ENCODE results near the gene USP5. TPM values are rescaled to one million over a fixed set of nuclear protein-coding genes. Genes with fewer than 3 reads are reported as not detected.

USP5 gene
- polyA plus RNA-seq, 1 donor from 2014 or later = 130 TPM

DNA sequence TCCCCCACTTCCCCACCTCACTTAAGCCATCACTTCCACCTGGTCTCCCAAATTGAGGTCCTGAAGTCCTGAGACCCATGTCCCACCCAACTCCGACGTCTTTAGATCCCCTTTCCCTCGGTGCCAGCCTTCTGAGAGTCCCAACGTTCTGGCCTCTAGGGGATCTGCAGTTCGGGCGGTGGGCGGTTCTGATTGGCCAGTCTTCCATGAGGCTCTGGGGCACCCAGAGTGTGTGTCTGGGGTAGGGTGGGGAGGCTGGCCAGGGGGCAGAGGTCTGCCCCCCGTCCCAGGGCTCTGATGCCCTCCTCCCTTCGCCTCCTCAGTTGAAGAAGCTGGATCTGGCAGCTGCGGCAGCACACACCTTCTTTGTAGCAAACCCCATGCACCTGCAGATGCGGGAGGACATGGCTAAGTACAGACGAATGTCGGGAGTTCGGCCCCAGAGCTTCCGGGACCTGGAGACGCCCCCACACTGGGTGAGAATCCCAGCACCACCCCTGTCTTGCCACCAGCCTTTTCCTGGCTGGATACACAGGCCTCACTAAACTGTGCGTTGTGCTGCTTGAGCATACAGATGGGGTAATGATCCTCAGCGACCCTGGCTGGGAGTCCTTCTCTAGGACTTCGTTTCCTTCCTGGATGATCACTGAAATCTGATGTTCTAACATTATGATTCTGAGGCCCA, 22.3 kb upstream of the USP5 start:
- H3K4me3 ChIP-seq (ENCODE audit: low read length) = peak overlapping the region; percentile 99
- H3K4me2 ChIP-seq (ENCODE audit: low read length) = peak overlapping the region; percentile 99
- H3K27ac ChIP-seq (ENCODE audit: low read length) = peak overlapping the region; percentile 94
- no peaks in the 10 kb centered on the region for H4K20me1 ChIP-seq (ENCODE audit: insufficient read depth)
- H3K27me3 ChIP-seq (ENCODE audit: insufficient read depth, low read depth, low read length) = no peaks in the 10 kb centered on the region
- peaks cover 8% of the 10 kb centered on the region for H3F3A ChIP-seq (ENCODE audit: insufficient read depth, low read length, poor library complexity, severe bottlenecking)
- no peaks in the 10 kb centered on the region for H3K9me2 ChIP-seq (ENCODE audit: insufficient read depth, low read length)
- peak overlapping the region; percentile 95 for H3K9ac ChIP-seq (ENCODE audit: low read length)
- H3K36me3 ChIP-seq (ENCODE audit: insufficient read depth, low read length) = no peaks in the 10 kb centered on the region
- no peaks in the 10 kb centered on the region for H3K9me3 ChIP-seq (ENCODE audit: low read length)
- H3K79me2 ChIP-seq (replicated peaks; ENCODE audit: insufficient read depth, low read length) = peaks cover 17% of the 10 kb centered on the region
- TF ChIP-seq SMC3 (conservative IDR thresholded peaks at IDR 0.05; ENCODE audit: poor library complexity) (no peak), TAF1 (IDR thresholded peaks at IDR 0.05; ENCODE audit: low read depth) (peak; percentile 6), EP300 (conservative IDR thresholded peaks at IDR 0.05; ENCODE audit: poor library complexity, severe bottlenecking) (no peak)
- TF ChIP-seq, protein P1, sequence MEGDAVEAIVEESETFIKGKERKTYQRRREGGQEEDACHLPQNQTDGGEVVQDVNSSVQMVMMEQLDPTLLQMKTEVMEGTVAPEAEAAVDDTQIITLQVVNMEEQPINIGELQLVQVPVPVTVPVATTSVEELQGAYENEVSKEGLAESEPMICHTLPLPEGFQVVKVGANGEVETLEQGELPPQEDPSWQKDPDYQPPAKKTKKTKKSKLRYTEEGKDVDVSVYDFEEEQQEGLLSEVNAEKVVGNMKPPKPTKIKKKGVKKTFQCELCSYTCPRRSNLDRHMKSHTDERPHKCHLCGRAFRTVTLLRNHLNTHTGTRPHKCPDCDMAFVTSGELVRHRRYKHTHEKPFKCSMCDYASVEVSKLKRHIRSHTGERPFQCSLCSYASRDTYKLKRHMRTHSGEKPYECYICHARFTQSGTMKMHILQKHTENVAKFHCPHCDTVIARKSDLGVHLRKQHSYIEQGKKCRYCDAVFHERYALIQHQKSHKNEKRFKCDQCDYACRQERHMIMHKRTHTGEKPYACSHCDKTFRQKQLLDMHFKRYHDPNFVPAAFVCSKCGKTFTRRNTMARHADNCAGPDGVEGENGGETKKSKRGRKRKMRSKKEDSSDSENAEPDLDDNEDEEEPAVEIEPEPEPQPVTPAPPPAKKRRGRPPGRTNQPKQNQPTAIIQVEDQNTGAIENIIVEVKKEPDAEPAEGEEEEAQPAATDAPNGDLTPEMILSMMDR (IDR thresholded peaks at IDR 0.05; ENCODE audit: poor library complexity, severe bottlenecking) = peak; percentile 57
- H2AFZ ChIP-seq (ENCODE audit: low read depth, low read length) = peak overlapping the region; percentile 23

DNA sequence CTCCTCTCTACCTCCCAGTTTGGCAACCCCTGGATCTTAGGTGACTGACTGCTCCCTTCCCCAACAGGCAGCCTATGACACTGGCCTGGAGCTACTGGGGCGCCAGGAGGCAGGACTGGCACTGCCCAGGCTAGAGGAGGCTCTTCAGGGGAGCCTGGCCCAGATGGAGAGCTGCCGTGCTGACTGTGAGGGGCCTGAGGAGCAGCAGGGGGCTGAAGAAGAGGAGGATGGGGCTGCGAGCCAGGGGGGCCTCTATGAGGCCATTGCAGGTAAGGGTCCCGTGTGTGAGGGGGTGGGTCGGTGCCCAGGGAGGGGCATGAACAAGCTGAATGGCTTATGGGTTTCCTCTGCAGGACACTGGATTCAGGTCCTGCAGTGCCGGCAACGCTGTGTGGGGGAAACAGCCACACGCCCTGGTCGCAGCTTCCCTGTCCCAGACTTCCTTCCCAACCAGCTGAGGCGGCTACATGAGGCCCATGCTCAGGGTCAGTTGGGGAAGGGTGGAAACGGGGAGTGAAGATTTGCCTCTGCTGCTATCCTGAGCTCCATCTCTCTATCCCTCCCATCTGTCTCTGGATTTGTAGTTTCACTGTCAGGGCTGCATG, 21.6 kb upstream of the USP5 start:
- Histone ChIP-seq H3K9me3 (ENCODE audit: low read length) (no peaks in the 10 kb centered on the region), H3K36me3 (ENCODE audit: insufficient read depth, low read length) (no peaks in the 10 kb centered on the region), H4K20me1 (ENCODE audit: insufficient read depth) (no peaks in the 10 kb centered on the region), H3K4me3 (ENCODE audit: low read length) (peak overlapping the region; percentile 99), H3K9me2 (ENCODE audit: insufficient read depth, low read length) (no peaks in the 10 kb centered on the region), H3K4me2 (ENCODE audit: low read length) (no peak overlapping the region), H3K79me2 (replicated peaks; ENCODE audit: insufficient read depth, low read length) (peaks cover 17% of the 10 kb centered on the region), H3K9ac (ENCODE audit: low read length) (peak overlapping the region; percentile 95), H3F3A (ENCODE audit: insufficient read depth, low read length, poor library complexity, severe bottlenecking) (peaks cover 5% of the 10 kb centered on the region), H3K27ac (ENCODE audit: low read length) (no peak overlapping the region), H3K27me3 (ENCODE audit: insufficient read depth, low read depth, low read length) (no peaks in the 10 kb centered on the region), H2AFZ (ENCODE audit: low read depth, low read length) (no peak overlapping the region)
- TF ChIP-seq, protein P2, sequence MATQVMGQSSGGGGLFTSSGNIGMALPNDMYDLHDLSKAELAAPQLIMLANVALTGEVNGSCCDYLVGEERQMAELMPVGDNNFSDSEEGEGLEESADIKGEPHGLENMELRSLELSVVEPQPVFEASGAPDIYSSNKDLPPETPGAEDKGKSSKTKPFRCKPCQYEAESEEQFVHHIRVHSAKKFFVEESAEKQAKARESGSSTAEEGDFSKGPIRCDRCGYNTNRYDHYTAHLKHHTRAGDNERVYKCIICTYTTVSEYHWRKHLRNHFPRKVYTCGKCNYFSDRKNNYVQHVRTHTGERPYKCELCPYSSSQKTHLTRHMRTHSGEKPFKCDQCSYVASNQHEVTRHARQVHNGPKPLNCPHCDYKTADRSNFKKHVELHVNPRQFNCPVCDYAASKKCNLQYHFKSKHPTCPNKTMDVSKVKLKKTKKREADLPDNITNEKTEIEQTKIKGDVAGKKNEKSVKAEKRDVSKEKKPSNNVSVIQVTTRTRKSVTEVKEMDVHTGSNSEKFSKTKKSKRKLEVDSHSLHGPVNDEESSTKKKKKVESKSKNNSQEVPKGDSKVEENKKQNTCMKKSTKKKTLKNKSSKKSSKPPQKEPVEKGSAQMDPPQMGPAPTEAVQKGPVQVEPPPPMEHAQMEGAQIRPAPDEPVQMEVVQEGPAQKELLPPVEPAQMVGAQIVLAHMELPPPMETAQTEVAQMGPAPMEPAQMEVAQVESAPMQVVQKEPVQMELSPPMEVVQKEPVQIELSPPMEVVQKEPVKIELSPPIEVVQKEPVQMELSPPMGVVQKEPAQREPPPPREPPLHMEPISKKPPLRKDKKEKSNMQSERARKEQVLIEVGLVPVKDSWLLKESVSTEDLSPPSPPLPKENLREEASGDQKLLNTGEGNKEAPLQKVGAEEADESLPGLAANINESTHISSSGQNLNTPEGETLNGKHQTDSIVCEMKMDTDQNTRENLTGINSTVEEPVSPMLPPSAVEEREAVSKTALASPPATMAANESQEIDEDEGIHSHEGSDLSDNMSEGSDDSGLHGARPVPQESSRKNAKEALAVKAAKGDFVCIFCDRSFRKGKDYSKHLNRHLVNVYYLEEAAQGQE (IDR thresholded peaks at IDR 0.05; ENCODE audit: borderline replicate concordance) = no peak
- TF ChIP-seq TAF1 (IDR thresholded peaks at IDR 0.05; ENCODE audit: low read depth) (no peak), POLR2AphosphoS5 (IDR thresholded peaks at IDR 0.05) (no peak), RAD21 (conservative IDR thresholded peaks at IDR 0.05) (no peak), EP300 (conservative IDR thresholded peaks at IDR 0.05; ENCODE audit: poor library complexity, severe bottlenecking) (no peak), EZH2 (IDR thresholded peaks at IDR 0.05; ENCODE audit: borderline replicate concordance, insufficient read depth, low read length, poor library complexity, severe bottlenecking) (no peak), MXI1 (conservative IDR thresholded peaks at IDR 0.05; ENCODE audit: poor library complexity, severe bottlenecking) (no peak), SMC3 (conservative IDR thresholded peaks at IDR 0.05; ENCODE audit: poor library complexity) (no peak)
- TF ChIP-seq, protein P1 (IDR thresholded peaks at IDR 0.05; ENCODE audit: poor library complexity, severe bottlenecking) = no peak
